GM23248 (cell line): ENCODE measurements around the gene SND1.

Experiments
- EZH2 ChIP-seq: fragments of 200-600 bp; sonication (generic); IDR thresholded peaks from 2 replicates; pipeline ENCODE4 v1.6.1; 2018; ENCODE audit warnings: antibody characterized with exemption, mild to moderate bottlenecking; ENCODE audit not compliant: insufficient read depth, poor library complexity, severe bottlenecking
- EZH2phosphoT487 ChIP-seq: fragments of 200-600 bp; sonication (generic); IDR thresholded peaks from 2 replicates; pipeline ENCODE4 v1.6.1; 2018; ENCODE audit warnings: antibody characterized with exemption, moderate library complexity, mild to moderate bottlenecking, low read depth; ENCODE audit not compliant: insufficient read depth

GRCh38 chr7:127616724-127617123 lies 35.3 kb upstream of the SND1 start:
- no peak for TF ChIP-seq EZH2
- TF ChIP-seq EZH2phosphoT487 = no peak
